ENCODE data around the gene ICE1.
"Not testable (repeated sequence)": the region's sequence is repeated elsewhere in the genome, so short reads cannot be mapped to it uniquely, and the experiment has no call there.

The ICE1 gene

DNA sequence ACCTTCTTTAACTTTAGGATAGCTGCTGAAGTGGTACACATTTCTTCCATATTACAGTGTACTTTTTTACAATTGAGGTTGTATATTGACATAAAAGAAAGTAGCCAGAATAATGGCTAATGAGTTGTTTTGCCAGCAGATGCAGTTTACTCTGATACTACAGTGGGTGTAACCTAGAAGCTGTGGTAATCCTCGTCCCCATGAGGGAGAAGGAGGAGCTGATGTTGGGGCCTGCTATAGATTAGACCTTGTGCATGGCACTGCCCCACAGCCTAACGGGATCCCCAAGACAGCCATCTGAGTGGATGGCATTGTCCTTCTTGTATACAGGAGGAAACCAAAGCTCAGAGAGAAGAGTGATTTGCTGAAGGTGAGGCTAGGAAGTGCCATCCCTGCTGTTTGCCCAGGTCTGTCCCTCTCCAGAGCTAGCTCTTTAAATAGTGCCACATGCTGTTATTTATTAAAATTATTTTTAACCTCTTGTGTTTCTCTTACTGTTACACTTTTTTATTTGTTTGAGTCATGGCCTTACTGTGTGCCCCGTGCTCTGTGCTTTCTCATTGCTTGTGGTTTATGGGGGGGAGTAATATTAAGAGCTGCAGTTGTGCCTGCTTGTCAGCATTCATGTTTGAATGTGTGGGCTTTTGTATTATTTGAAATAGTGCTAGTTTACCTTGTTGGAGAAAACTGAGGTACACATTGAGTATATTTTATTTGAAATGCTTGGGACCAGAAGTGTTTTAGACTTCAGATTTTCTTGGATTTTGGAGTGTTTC lies 65.3 kb downstream of the ICE1 start:
- in situ Hi-C loops (cut with HindIII; ENCODE audit: low sequenced_read_pairs), result no loop called here

- in situ Hi-C loops (cut with HindIII; ENCODE audit: low sequenced_read_pairs), result no loop called here
Measured at GRCh38 chr5:5490774-5491347, 68.4 kb downstream of the ICE1 start.

GRCh38 chr5:5492087-5492933 lies 69.8 kb downstream of the ICE1 start:
- in situ Hi-C loops (cut with HindIII; ENCODE audit: low sequenced_read_pairs), result no loop called here

DNA sequence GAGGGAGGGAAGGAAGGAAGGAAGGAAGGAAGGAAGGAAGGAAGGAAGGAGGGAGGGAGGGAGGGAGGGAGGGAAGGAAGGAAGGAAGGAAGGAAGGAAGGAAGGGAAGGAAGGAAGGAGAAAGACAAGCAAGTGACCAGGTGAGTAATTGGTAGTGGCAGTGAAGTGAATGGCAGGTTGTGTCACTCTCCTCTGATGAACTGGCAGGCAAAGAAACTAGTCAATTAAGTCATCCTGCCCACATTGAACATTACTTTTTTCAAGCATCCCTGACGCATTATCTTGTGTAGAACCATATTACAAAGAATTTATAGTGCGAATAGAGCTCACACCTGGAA lies 70.4 kb downstream of the ICE1 start:
- in situ Hi-C loops (cut with HindIII; ENCODE audit: low sequenced_read_pairs), result not testable (repeated sequence)

GRCh38 chr5:5494489-5495402 lies 72.3 kb downstream of the ICE1 start:
- in situ Hi-C loops (cut with HindIII; ENCODE audit: low sequenced_read_pairs), result no loop called here

DNA sequence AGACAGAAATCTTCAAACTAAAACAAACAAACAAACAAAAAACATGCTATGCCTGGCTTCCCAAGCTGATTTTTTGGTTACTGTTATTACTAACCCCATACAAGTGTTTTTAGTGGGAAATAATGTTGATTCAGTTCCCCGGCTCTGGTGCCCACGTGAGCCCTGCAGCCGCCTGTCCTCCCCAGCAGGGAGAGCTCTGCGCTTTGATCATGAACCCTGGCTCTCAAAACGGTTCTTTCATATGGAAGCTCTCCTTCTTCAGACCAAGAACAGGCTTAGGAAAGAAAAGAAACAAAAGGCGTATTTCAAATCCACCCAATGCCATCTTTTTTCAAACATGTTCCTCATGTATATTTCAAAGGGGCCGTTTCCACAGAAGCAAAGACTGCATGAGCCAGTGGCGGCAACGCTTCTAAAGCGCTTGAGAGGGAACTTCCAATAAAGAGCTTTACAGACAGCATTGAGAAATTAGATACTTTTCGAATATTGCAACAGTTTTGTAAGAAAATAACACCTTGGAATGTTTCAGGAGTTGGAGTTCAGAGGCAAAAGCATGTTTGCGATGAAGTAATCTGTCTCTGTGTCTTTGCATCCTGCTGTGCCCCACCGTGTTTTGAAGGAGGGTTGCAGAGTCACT lies 74.8 kb downstream of the ICE1 start:
- in situ Hi-C loops (cut with HindIII; ENCODE audit: low sequenced_read_pairs), result no loop called here

- in situ Hi-C loops (cut with HindIII; ENCODE audit: low sequenced_read_pairs), result no loop called here
Measured at GRCh38 chr5:5499442-5499841, 77.0 kb downstream of the ICE1 start.

DNA sequence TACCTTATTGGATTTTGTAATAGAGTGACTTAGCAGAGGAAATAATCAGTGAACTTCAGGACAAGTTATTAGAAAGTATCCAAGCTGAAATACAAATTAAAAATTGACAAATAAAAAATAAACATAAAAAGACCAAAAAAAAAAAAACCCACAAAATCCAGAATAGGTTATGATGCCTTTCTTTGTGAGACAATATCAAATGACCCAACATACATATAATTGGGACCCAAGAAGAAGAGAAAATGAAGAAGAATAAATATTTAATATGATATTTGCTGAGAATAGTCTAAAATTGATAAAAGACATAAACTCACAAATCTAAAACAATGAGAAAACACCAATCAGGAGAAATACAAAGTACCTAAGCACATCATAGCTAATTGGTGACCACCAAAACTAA lies 81.8 kb downstream of the ICE1 start:
- in situ Hi-C loops (cut with HindIII; ENCODE audit: low sequenced_read_pairs), result no loop called here

GRCh38 chr5:5505815-5506214 lies 83.3 kb downstream of the ICE1 start:
- in situ Hi-C loops (cut with HindIII; ENCODE audit: low sequenced_read_pairs), result no loop called here

DNA sequence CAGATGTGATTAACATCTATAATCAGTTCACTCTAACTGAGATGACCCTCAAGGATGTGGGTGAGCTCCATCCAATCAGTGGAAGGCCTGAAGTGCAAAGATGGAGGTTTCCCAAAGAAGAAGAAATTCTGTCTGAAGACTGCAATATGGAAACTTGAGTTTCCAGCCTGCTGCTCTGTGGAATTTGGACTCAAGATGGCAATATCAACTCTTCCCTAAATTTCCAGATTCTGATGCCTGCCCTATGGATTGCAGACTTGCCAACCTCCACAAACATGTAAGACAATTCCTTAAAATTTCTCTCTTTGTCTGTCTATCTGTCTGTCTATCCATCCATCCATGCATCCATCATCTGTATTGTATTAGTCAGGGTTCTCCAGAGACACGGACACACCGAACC lies 85.9 kb downstream of the ICE1 start:
- in situ Hi-C loops (cut with HindIII; ENCODE audit: low sequenced_read_pairs), result no loop called here

GRCh38 chr5:5511904-5512416 lies 89.5 kb downstream of the ICE1 start:
- in situ Hi-C loops (cut with HindIII; ENCODE audit: low sequenced_read_pairs), result no loop called here

DNA sequence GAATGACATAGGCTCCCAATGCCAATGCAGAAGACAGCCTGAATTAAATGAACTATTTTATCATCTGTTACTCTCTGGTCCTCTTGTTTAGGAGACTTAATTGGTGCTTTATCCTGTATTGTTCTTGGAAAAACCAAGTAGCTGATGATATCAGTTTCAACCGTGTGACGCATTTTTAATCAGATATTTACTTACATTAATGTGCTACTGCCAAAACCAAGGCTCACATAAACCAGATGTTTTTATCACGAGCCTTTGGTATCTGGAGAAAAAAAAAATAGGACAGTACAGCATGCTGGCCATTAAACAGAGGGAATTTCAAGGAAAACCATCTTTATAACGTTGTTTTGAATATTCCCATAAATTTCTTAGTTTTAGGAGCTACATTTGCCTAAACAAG lies 90.1 kb downstream of the ICE1 start:
- in situ Hi-C loops (cut with HindIII; ENCODE audit: low sequenced_read_pairs), result no loop called here

DNA sequence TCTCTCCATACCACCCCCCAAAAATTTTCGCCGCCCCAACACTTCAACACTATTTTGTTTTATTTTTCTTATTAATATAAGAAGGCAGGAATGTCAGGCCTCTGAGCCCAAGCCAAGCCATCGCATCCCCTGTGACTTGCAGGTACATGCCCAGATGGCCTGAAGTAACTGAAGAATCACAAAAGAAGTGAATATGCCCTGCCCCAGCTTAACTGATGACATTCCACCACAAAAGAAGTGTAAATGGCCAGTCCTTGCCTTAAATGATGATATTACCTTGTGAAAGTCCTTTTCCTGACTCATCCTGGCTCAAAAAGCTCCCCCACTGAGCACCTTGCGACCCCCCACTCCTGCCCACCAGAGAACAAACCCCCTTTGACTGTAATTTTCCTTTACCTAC lies 98.1 kb downstream of the ICE1 start:
- in situ Hi-C loops (cut with HindIII; ENCODE audit: low sequenced_read_pairs), result not testable (repeated sequence)

DNA sequence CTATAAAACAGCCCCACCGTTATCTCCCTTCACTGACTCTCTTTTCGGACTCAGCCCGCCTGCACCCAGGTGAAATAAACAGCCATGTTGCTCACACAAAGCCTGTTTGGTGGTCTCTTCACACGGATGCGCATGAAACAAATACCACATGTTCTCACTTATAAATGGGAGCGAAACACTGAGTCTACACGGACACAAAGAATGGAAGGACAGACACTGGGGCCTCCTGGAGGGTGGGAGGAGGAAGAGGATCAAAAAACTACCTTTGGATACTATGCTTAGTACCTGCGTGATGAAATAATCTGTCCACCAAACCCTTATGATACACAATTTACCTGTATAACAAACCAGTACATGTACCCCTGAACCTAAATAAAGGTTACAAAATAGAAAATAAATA lies 98.6 kb downstream of the ICE1 start:
- in situ Hi-C loops (cut with HindIII; ENCODE audit: low sequenced_read_pairs), result no loop called here

- in situ Hi-C loops (cut with HindIII; ENCODE audit: low sequenced_read_pairs), result no loop called here
Measured at GRCh38 chr5:5521478-5521877, 99.0 kb downstream of the ICE1 start.

DNA sequence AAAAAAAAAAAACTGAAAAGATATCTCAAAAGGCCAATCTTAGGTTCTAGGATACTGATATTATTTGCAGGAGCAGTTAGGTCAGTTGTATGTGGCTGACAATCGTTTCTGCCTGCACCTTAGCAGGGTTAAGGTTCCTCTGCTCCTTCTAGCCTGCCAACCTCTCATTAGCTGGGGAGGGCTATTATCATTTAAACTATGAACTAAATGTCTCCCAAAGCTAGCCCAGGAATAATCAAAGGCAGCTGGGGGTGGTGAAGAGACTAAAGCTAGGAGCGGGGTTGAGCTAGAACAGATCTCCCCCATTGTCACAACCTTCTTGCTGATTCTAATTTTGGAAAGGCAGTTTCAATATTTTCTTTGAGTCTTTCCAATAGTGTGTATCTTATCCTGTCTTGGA lies 99.9 kb downstream of the ICE1 start:
- in situ Hi-C loops (cut with HindIII; ENCODE audit: low sequenced_read_pairs), result no loop called here

GRCh38 chr5:5523066-5523505 lies 100.6 kb downstream of the ICE1 start:
- in situ Hi-C loops (cut with HindIII; ENCODE audit: low sequenced_read_pairs), result no loop called here

GRCh38 chr5:5524327-5524726 lies 101.8 kb downstream of the ICE1 start:
- in situ Hi-C loops (cut with HindIII; ENCODE audit: low sequenced_read_pairs), result no loop called here

DNA sequence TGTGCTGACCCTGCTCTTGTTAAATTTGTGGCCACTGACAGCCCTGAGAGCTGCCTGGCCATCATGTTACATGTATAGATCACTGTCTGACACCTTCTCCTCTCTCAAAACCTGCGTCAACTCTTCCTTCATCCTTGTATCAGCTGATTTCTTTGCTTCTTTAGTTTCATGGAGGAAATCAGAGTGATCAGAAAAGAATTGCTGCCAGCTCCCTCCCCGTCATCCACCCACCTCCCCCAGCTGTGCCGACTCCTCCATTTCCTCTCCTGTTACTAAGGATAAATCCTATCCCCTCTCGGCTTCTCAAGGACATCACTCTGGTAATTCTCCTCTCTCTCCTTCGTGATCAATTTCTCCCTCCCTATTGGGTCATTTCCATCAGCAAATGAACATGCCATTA lies 108.9 kb downstream of the ICE1 start:
- in situ Hi-C loops (cut with HindIII; ENCODE audit: low sequenced_read_pairs), result no loop called here

All from DLD1 (cell line).